LNCaP clone FGC (cell line): ENCODE measurements around the gene ZAR1.

Source experiments
- DNase-seq: peaks from one replicate; pipeline ENCODE4 v3.0.0-alpha.2; 2011; ENCODE audit warnings: low read depth
- H3K4me3 ChIP-seq: 2 replicates; pipeline ENCODE4 v1.5.1; 2011; ENCODE audit warnings: mild to moderate bottlenecking, low read depth, low read length, control low read depth
- CTCF ChIP-seq: IDR thresholded peaks from 2 replicates; pipeline ENCODE4 v1.5.1; 2012; ENCODE audit warnings: mild to moderate bottlenecking; ENCODE audit not compliant: control insufficient read depth, insufficient read depth; ENCODE audit errors: extremely low read depth

Gene ZAR1

GRCh38 chr4:48461000-48461399 lies 29.1 kb upstream of the ZAR1 start:
- no peak overlapping the region for H3K4me3 ChIP-seq
- DNase-seq: no peak
- TF ChIP-seq CTCF: no peak

GRCh38 chr4:48462363-48462762 lies 27.7 kb upstream of the ZAR1 start:
- DNase-seq: no peak
- no peak for TF ChIP-seq CTCF
- H3K4me3 ChIP-seq: no peak overlapping the region

GRCh38 chr4:48467442-48467841 lies 22.6 kb upstream of the ZAR1 start:
- no peak overlapping the region for H3K4me3 ChIP-seq
- no peak for DNase-seq
- TF ChIP-seq CTCF: no peak

- no peak for DNase-seq
- H3K4me3 ChIP-seq: no peak overlapping the region
- no peak for TF ChIP-seq CTCF
These were observed 22.2 kb upstream of the ZAR1 start for GRCh38 chr4:48467891-48468290.

GRCh38 chr4:48470137-48470536 lies 19.9 kb upstream of the ZAR1 start:
- TF ChIP-seq CTCF: no peak
- H3K4me3 ChIP-seq: no peak overlapping the region
- DNase-seq: no peak

- no peak overlapping the region for H3K4me3 ChIP-seq
- TF ChIP-seq CTCF: no peak
- DNase-seq: no peak
These were observed 19.5 kb upstream of the ZAR1 start for GRCh38 chr4:48470570-48470969.

GRCh38 chr4:48472794-48473193 lies 17.3 kb upstream of the ZAR1 start:
- no peak for DNase-seq
- H3K4me3 ChIP-seq: no peak overlapping the region
- no peak for TF ChIP-seq CTCF
